NCI-H146 treated with DMSO at 0.1 percent for 48 hours (cell line): Measurements from ENCODE around the gene FUS.
"Not testable (repeated sequence)": the region's sequence is repeated elsewhere in the genome, so short reads cannot be mapped to it uniquely, and the experiment has no call there.

Source experiments
- DNase-seq: peaks from one replicate; lab custom pipeline; 2025; ENCODE audit not compliant: unreplicated experiment; lab: John Stamatoyannopoulos, UW

FUS gene

GRCh38 chr16:31179747-31180459, at the start of gene FUS:
FUS (plus strand) TSS chr16:31180139; CDS start chr16:31180215, 76 bp downstream.
- peak; percentile 83 for DNase-seq

- no peak for DNase-seq
Measured at GRCh38 chr16:31130336-31130891, 49.5 kb upstream of the FUS start.

- no peak for DNase-seq
Measured at GRCh38 chr16:31130899-31131298, 49.0 kb upstream of the FUS start.

GRCh38 chr16:31131416-31131815, 48.5 kb upstream of the FUS start:
- DNase-seq = no peak

GRCh38 chr16:31131841-31132271, 48.1 kb upstream of the FUS start:
- no peak for DNase-seq

GRCh38 chr16:31132303-31132979, 47.5 kb upstream of the FUS start:
- DNase-seq = no peak

GRCh38 chr16:31133046-31133501, 46.9 kb upstream of the FUS start:
- DNase-seq = no peak

GRCh38 chr16:31134091-31134571, 45.8 kb upstream of the FUS start:
- DNase-seq = no peak

- no peak for DNase-seq
Measured at GRCh38 chr16:31134625-31135534, 45.1 kb upstream of the FUS start.

GRCh38 chr16:31135535-31136286, 44.2 kb upstream of the FUS start, which contains the start of gene PRSS8:
PRSS8 (minus strand) TSS chr16:31135727; CDS start chr16:31135498, 229 bp downstream.
- no peak for DNase-seq

GRCh38 chr16:31136287-31136662, 43.7 kb upstream of the FUS start:
- DNase-seq = no peak

GRCh38 chr16:31136822-31137499, 43.0 kb upstream of the FUS start:
- not testable (repeated sequence) for DNase-seq

- DNase-seq = no peak
Measured at GRCh38 chr16:31138621-31139578, 41.0 kb upstream of the FUS start.

GRCh38 chr16:31141071-31141469, 38.9 kb upstream of the FUS start:
- not testable (repeated sequence) for DNase-seq

- no peak for DNase-seq
Measured at GRCh38 chr16:31141489-31142108, 38.3 kb upstream of the FUS start.

- DNase-seq = peak; percentile 99
Measured at GRCh38 chr16:31142109-31143010, 37.6 kb upstream of the FUS start.
